Osteoblast (primary cell): ENCODE measurements around the gene SERTAD1. TPM values are rescaled to one million over a fixed set of nuclear protein-coding genes. Genes with fewer than 3 reads are reported as not detected.
"Not testable (repeated sequence)": the region's sequence is repeated elsewhere in the genome, so short reads cannot be mapped to it uniquely, and the experiment has no call there.

Experiments used
- DNase-seq: peaks from one replicate; pipeline ENCODE4 v3.0.0; 2011; ENCODE audit warnings: low spot score, mixed read lengths; ENCODE audit not compliant: insufficient read length; ENCODE audit errors: missing footprints
- H2AFZ ChIP-seq: 2 replicates; pipeline ENCODE4 v1.6.0; 2011; ENCODE audit warnings: mild to moderate bottlenecking, low read length
- H3K27ac ChIP-seq: 2 replicates; pipeline ENCODE4 v1.5.1; 2011; ENCODE audit warnings: mild to moderate bottlenecking, low read depth, low read length, moderate library complexity
- H3K27me3 ChIP-seq: 2 replicates; pipeline ENCODE4 v1.6.0; 2012; ENCODE audit warnings: mild to moderate bottlenecking, control low read depth, inconsistent platforms, low read length, moderate library complexity; ENCODE audit not compliant: insufficient read depth
- H3K36me3 ChIP-seq: 2 replicates; pipeline ENCODE4 v1.5.1; 2011; ENCODE audit warnings: mild to moderate bottlenecking, low read length, control low read depth, moderate library complexity; ENCODE audit not compliant: insufficient read depth
- H3K4me1 ChIP-seq: 2 replicates; pipeline ENCODE4 v1.5.1; 2011; ENCODE audit warnings: mild to moderate bottlenecking, low read length, control low read depth, moderate library complexity; ENCODE audit not compliant: insufficient read depth
- H3K4me2 ChIP-seq: 2 replicates; pipeline ENCODE4 v1.6.0; 2011; ENCODE audit warnings: mild to moderate bottlenecking, low read length; ENCODE audit not compliant: insufficient read depth
- H3K4me3 ChIP-seq: fragments of 200-600 bp; sonication (generic); 3 replicates; pipeline ENCODE4 v1.5.1; 2012; ENCODE audit warnings: mild to moderate bottlenecking, low read length, inconsistent platforms; ENCODE audit not compliant: insufficient read depth
- H3K79me2 ChIP-seq: 2 replicates; pipeline ENCODE4 v1.6.0; 2012; ENCODE audit warnings: mild to moderate bottlenecking, low read length, control low read depth, inconsistent platforms; ENCODE audit not compliant: insufficient read depth
- H3K9me3 ChIP-seq: 2 replicates; pipeline ENCODE4 v1.5.1; 2011; ENCODE audit warnings: low read depth, low read length, control low read depth
- H4K20me1 ChIP-seq: 2 replicates; pipeline ENCODE4 v1.6.0; 2012; ENCODE audit warnings: mild to moderate bottlenecking, low read length, control low read depth; ENCODE audit not compliant: insufficient read depth
- CTCF ChIP-seq: IDR thresholded peaks from 2 replicates; pipeline ENCODE4 v1.5.1; 2011; ENCODE audit warnings: mild to moderate bottlenecking, low read depth, low read length, moderate library complexity; ENCODE audit errors: extremely low read depth
- total RNA-seq: library from RNA; depleted of rRNA; stranded (reverse); fragments of >200 nt; gene quantifications from 2 replicates; pipeline ENCODE4 v1.2.3, GENCODE V29; 2012

SERTAD1 gene
- total RNA-seq, 1 donor = 15.2 TPM

GRCh38 chr19:40465025-40465556 is 39.3 kb upstream of the SERTAD1 start:
- peak; percentile 89 for DNase-seq
- H3K4me2 ChIP-seq = peak overlapping the region; percentile 81
- no peak for TF ChIP-seq CTCF
- no peaks in the 10 kb centered on the region for H3K9me3 ChIP-seq
- H3K4me3 ChIP-seq = peak overlapping the region; percentile 82
- no peaks in the 10 kb centered on the region for H3K36me3 ChIP-seq
- peak overlapping the region; percentile 84 for H2AFZ ChIP-seq
- no peaks in the 10 kb centered on the region for H4K20me1 ChIP-seq
- H3K27me3 ChIP-seq = peaks cover 13% of the 10 kb centered on the region
- H3K79me2 ChIP-seq = no peaks in the 10 kb centered on the region
- peak overlapping the region; percentile 87 for H3K27ac ChIP-seq
- peaks cover 22% of the 10 kb centered on the region for H3K4me1 ChIP-seq

GRCh38 chr19:40464059-40465024 is 38.5 kb upstream of the SERTAD1 start:
- H2AFZ ChIP-seq = peak overlapping the region; percentile 35
- H3K4me3 ChIP-seq = peak overlapping the region; percentile 82
- H3K27me3 ChIP-seq = peaks cover 13% of the 10 kb centered on the region
- H4K20me1 ChIP-seq = no peaks in the 10 kb centered on the region
- peak; percentile 97 for DNase-seq
- H3K4me2 ChIP-seq = peak overlapping the region; percentile 81
- peak overlapping the region; percentile 87 for H3K27ac ChIP-seq
- TF ChIP-seq CTCF = peak; percentile 82
- H3K4me1 ChIP-seq = peaks cover 22% of the 10 kb centered on the region
- peaks cover 2% of the 10 kb centered on the region for H3K79me2 ChIP-seq
- no peaks in the 10 kb centered on the region for H3K36me3 ChIP-seq
- no peaks in the 10 kb centered on the region for H3K9me3 ChIP-seq

GRCh38 chr19:40463587-40464037 is 37.8 kb upstream of the SERTAD1 start:
- not testable (repeated sequence) for H2AFZ ChIP-seq, H3K79me2 ChIP-seq, H4K20me1 ChIP-seq, DNase-seq, H3K9me3 ChIP-seq, H3K4me3 ChIP-seq, H3K36me3 ChIP-seq
- Histone ChIP-seq H3K27me3 (peaks cover 13% of the 10 kb centered on the region), H3K4me2 (peak overlapping the region; percentile 81), H3K27ac (peak overlapping the region; percentile 87), H3K4me1 (peaks cover 22% of the 10 kb centered on the region)

GRCh38 chr19:40461669-40462221 is 36.0 kb upstream of the SERTAD1 start:
- no peak for TF ChIP-seq CTCF
- H3K27me3 ChIP-seq = peaks cover 5% of the 10 kb centered on the region

More at GRCh38 chr19:40461669-40462221, 36.0 kb upstream of the SERTAD1 start:
- Histone ChIP-seq H4K20me1 (no peaks in the 10 kb centered on the region), H3K27ac (no peak overlapping the region), H3K9me3 (no peaks in the 10 kb centered on the region), H3K4me2 (no peak overlapping the region), H3K4me1 (peaks cover 22% of the 10 kb centered on the region), H3K36me3 (no peaks in the 10 kb centered on the region), H2AFZ (no peak overlapping the region), H3K4me3 (no peak overlapping the region), H3K79me2 (peaks cover 2% of the 10 kb centered on the region)
- DNase-seq = peak; percentile 53
